DOHH2 (cell line): ENCODE results near the gene PLEKHB2.
"Not testable (repeated sequence)": the region's sequence is repeated elsewhere in the genome, so short reads cannot be mapped to it uniquely, and the experiment has no call there.

Source experiments
- H3F3A ChIP-seq: fragments of 200-600 bp; sonication (generic), shearing (Covaris generic); 2 replicates; pipeline ENCODE4 v1.6.0; 2016; ENCODE audit warnings: antibody characterized with exemption, mild to moderate bottlenecking; ENCODE audit not compliant: control insufficient read depth, insufficient read depth
- H3K27ac ChIP-seq: fragments of 200-600 bp; sonication (generic); 2 replicates; pipeline ENCODE4 v1.5.1; 2014; ENCODE audit warnings: low read depth, mild to moderate bottlenecking, low read length, moderate library complexity
- H3K27me3 ChIP-seq: fragments of 200-600 bp; sonication (generic); 2 replicates; pipeline ENCODE4 v1.6.1; 2014; ENCODE audit warnings: mild to moderate bottlenecking, low read length, mixed read lengths; ENCODE audit not compliant: control insufficient read depth
- H3K36me3 ChIP-seq: fragments of 200-600 bp; sonication (generic); 2 replicates; pipeline ENCODE4 v1.6.1; 2014; ENCODE audit warnings: mild to moderate bottlenecking, low read length, moderate library complexity, mixed read lengths; ENCODE audit not compliant: control insufficient read depth
- H3K4me1 ChIP-seq: fragments of 200-600 bp; sonication (generic); 2 replicates; pipeline ENCODE4 v1.6.1; 2014; ENCODE audit warnings: mild to moderate bottlenecking, low read length, mixed read lengths; ENCODE audit not compliant: control insufficient read depth
- H3K4me2 ChIP-seq: fragments of 200-600 bp; sonication (generic); 2 replicates; pipeline ENCODE4 v1.6.0; 2014; ENCODE audit warnings: mild to moderate bottlenecking, low read length, moderate library complexity
- H3K4me3 ChIP-seq: fragments of 200-600 bp; sonication (generic); 2 replicates; pipeline ENCODE4 v1.5.1; 2014; ENCODE audit warnings: mild to moderate bottlenecking, low read length, mixed read lengths
- H3K79me2 ChIP-seq: fragments of 200-600 bp; sonication (generic); 2 replicates; pipeline ENCODE4 v1.6.1; 2014; ENCODE audit warnings: mild to moderate bottlenecking, low read length, mixed read lengths; ENCODE audit not compliant: control insufficient read depth
- H3K9me2 ChIP-seq: fragments of 200-600 bp; sonication (generic); replicated peaks from 2 replicates; pipeline ENCODE4 v1.6.1; 2014; ENCODE audit warnings: mild to moderate bottlenecking, low read length, mixed read lengths; ENCODE audit not compliant: control insufficient read depth
- H3K9me3 ChIP-seq: fragments of 200-600 bp; sonication (generic); 2 replicates; pipeline ENCODE4 v1.6.1; 2014; ENCODE audit warnings: antibody characterized with exemption, low read length, mixed read lengths; ENCODE audit not compliant: control insufficient read depth, insufficient read depth
- H4K20me1 ChIP-seq: fragments of 200-600 bp; sonication (generic); 2 replicates; pipeline ENCODE4 v1.6.0; 2014; ENCODE audit warnings: low read depth, mild to moderate bottlenecking, antibody characterized with exemption, low read length, moderate library complexity; ENCODE audit not compliant: control insufficient read depth, insufficient read depth
- EZH2phosphoT487 ChIP-seq: fragments of 200-600 bp; sonication (generic); IDR thresholded peaks from 2 replicates; pipeline ENCODE4 v1.6.1; 2017; ENCODE audit warnings: borderline replicate concordance, mild to moderate bottlenecking, antibody characterized with exemption, low read length, moderate library complexity, mixed read lengths
- TF ChIP-seq, protein P1 (sequence below): fragments of 200-600 bp; sonication (generic); IDR thresholded peaks from one replicate; pipeline ENCODE4 v1.5.1; 2014; ENCODE audit warnings: antibody characterized with exemption, mild to moderate bottlenecking, low read depth, low read length; ENCODE audit not compliant: poor library complexity, severe bottlenecking

PLEKHB2 gene

DNA sequence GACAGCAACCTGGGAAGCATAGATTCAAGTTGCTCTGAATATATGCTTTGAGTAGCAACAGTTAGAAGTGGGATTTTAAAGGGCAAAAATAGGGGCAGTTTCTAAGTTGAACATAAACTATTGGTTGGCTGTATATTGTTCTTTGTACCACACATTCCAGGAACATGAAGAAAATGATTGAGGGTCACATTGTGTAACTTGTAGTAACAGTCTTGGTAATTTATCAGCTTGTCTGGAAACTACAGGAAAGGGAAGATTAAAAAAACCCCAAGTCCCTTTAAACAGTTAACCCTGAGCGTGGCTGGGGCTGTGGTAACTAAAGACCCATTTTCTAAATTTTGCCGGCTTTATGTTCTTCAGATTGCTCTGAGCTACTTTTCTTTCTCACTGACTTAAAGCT is 7.4 kb downstream of the PLEKHB2 start:
- 0 out of 2 replicates have a peak, but pooled peaks cover 3% of the 10 kb centered on the region for H4K20me1 ChIP-seq
- no peak overlapping the region for H3K4me3 ChIP-seq
- H3K36me3 ChIP-seq = peaks cover 71% of the 10 kb centered on the region
- peaks cover 100% of the 10 kb centered on the region for H3K79me2 ChIP-seq
- H3F3A ChIP-seq = no peaks in the 10 kb centered on the region
- H3K27ac ChIP-seq = no peak overlapping the region
- no peak overlapping the region for H3K4me2 ChIP-seq
- no peaks in the 10 kb centered on the region for H3K9me2 ChIP-seq
- no peaks in the 10 kb centered on the region for H3K4me1 ChIP-seq
- no peak for TF ChIP-seq EZH2phosphoT487
- TF ChIP-seq, protein P1, sequence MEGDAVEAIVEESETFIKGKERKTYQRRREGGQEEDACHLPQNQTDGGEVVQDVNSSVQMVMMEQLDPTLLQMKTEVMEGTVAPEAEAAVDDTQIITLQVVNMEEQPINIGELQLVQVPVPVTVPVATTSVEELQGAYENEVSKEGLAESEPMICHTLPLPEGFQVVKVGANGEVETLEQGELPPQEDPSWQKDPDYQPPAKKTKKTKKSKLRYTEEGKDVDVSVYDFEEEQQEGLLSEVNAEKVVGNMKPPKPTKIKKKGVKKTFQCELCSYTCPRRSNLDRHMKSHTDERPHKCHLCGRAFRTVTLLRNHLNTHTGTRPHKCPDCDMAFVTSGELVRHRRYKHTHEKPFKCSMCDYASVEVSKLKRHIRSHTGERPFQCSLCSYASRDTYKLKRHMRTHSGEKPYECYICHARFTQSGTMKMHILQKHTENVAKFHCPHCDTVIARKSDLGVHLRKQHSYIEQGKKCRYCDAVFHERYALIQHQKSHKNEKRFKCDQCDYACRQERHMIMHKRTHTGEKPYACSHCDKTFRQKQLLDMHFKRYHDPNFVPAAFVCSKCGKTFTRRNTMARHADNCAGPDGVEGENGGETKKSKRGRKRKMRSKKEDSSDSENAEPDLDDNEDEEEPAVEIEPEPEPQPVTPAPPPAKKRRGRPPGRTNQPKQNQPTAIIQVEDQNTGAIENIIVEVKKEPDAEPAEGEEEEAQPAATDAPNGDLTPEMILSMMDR = no peak
- H3K9me3 ChIP-seq = peaks cover 11% of the 10 kb centered on the region
- no peaks in the 10 kb centered on the region for H3K27me3 ChIP-seq

DNA sequence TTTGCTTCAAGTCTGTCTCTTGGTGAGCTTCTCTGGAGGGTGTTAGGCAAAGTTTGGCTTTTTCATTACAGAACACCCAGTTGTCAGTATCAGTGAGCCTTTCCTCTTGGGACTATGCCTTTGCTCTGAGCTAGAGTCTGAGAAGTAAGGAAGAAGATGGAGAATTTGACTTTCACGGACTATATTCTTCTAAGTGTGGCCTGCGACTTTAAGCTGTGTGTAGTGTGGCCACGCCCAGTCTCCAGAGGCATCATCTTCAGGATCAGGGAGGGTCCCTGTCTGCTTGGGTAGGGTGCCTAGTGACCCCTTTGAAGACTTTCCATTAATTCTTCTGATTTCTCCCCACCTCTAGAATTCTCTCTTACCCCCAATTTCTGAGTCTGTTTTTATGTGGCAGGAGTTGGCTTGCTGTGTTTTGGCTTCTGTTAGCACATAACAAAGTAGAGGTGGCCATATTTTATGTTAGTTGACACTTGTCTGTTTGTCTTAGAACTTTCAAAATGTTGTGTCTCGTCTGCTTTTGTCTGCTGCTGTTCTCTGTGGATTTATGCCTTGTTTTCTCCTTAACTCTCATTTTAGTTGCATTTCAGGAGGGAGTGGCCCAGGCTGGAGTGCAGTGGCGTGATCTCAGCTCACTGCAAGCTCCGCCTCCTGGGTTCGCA is 8.6 kb downstream of the PLEKHB2 start:
- Histone ChIP-seq H4K20me1 (no peaks in the 10 kb centered on the region; the same call in 1 of the 2 replicates), H3K27me3 (no peaks in the 10 kb centered on the region), H3K4me3 (no peak overlapping the region), H3F3A (no peaks in the 10 kb centered on the region), H3K79me2 (peaks cover 99% of the 10 kb centered on the region), H3K9me2 (no peaks in the 10 kb centered on the region), H3K4me1 (no peaks in the 10 kb centered on the region), H3K36me3 (peaks cover 59% of the 10 kb centered on the region), H3K4me2 (no peak overlapping the region), H3K9me3 (peaks cover 11% of the 10 kb centered on the region), H3K27ac (no peak overlapping the region)
- TF ChIP-seq EZH2phosphoT487 = no peak
- TF ChIP-seq, protein P1 = no peak

DNA sequence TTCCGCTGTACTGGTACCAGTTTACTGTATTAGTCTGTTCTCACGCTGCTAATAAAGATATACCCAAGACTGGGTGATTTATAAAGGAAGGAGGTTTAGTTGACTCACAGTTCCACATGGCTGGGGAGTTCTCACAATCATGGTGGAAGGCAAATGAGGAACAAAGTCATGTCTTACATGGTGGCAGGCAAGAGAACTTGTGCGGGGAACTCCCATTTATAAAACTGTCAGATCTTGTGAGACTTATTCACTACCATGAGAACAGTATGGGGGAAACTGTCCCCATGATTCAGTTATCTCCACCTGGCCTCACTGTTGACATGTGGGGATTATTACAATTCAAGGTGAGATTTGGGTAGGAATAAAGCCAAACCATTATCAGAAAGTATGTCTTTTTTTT is 9.8 kb downstream of the PLEKHB2 start:
- H3K4me2 ChIP-seq, H4K20me1 ChIP-seq: not testable (repeated sequence)
- peaks cover 52% of the 10 kb centered on the region for H3K36me3 ChIP-seq

DNA sequence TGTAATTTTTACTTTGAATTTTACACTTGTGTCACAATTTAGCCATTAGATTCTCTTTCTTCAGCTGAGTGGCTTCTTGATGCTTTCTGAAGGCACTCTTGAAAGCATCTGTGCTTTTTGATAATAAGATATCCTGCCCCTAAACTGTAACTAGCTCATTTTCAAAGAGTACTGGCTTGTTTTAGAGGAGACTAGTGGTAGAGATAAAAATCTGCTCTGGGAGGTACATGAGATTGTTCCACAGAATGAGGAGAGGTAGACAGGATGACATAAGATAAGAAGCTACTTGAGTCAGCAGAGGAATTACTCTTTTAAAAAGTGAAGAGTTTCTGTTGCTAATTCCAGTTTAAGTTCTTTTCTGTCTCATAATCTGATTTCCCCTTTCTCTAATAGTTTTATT is 10.6 kb downstream of the PLEKHB2 start:
- no peaks in the 10 kb centered on the region for H3F3A ChIP-seq
- no peak overlapping the region for H3K4me3 ChIP-seq
- no peaks in the 10 kb centered on the region for H3K27me3 ChIP-seq
- peaks cover 45% of the 10 kb centered on the region for H3K36me3 ChIP-seq
- TF ChIP-seq EZH2phosphoT487 = no peak
- TF ChIP-seq, protein P1 = no peak
- H3K27ac ChIP-seq = no peak overlapping the region
- H4K20me1 ChIP-seq = no peaks in the 10 kb centered on the region; the same call in 1 of the 2 replicates
- no peak overlapping the region for H3K4me2 ChIP-seq
- H3K9me3 ChIP-seq = peaks cover 11% of the 10 kb centered on the region
- no peaks in the 10 kb centered on the region for H3K4me1 ChIP-seq
- no peaks in the 10 kb centered on the region for H3K9me2 ChIP-seq
- H3K79me2 ChIP-seq = peaks cover 98% of the 10 kb centered on the region

More for the DNA sequence above, 9.8 kb downstream of the PLEKHB2 start:
- not testable (repeated sequence) for H3F3A ChIP-seq, H3K4me1 ChIP-seq, H3K4me3 ChIP-seq, H3K27ac ChIP-seq, H3K27me3 ChIP-seq, H3K9me2 ChIP-seq
- Histone ChIP-seq H3K9me3 (peaks cover 11% of the 10 kb centered on the region), H3K79me2 (peaks cover 99% of the 10 kb centered on the region)
